ENCODE measurements around the gene DELE1.
"Not testable (repeated sequence)": the region's sequence is repeated elsewhere in the genome, so short reads cannot be mapped to it uniquely, and the experiment has no call there.

The DELE1 gene

DNA sequence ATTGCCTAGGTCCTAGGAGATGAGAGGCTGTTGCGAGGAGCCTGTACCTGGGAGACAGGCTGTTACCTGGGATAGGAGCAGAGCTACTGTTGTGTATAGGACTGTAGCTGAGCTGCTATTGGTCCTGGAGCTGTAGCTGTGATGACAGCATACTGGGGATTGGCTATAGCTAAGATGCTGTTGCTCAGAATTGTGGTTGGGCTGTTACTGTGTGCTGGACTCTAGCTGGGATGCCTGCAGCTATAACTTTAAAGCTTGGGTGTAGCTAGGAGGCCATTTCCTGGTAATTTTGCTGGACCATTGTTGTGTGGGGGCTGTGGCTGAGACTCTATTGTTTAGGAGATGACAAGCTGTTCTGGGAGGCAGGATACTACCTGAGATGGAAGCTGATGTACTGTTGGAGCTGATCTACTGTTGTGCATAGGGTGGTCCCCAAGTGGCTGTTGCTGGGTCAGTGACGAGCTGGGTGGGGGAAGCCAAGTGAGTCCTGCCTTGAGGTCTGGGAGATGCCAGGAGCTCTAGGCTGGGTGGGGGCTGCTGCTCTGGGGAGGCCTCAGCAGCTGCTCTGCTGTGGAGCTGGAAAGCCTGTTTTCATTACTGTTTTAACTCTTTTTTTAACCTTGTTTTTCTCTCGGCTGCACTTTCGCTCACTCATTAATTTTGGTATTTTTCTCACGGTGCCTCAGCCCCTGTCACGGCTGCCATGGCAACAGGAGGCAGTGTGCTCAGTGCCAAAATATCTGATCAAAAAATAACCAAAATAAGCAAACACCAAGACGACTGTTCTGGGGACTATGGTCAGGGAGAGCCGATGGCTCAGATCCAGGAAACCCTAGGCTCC lies 42.5 kb upstream of the DELE1 start:
- DNase-seq (ENCODE audit: low read depth), result peak; percentile 38
- TF ChIP-seq CTCF (IDR thresholded peaks at IDR 0.05; ENCODE audit: insufficient read depth, low read depth, low read length, missing control alignments), result no peak
- H3K4me3 ChIP-seq (ENCODE audit: low read length), result no peak overlapping the region

DNA sequence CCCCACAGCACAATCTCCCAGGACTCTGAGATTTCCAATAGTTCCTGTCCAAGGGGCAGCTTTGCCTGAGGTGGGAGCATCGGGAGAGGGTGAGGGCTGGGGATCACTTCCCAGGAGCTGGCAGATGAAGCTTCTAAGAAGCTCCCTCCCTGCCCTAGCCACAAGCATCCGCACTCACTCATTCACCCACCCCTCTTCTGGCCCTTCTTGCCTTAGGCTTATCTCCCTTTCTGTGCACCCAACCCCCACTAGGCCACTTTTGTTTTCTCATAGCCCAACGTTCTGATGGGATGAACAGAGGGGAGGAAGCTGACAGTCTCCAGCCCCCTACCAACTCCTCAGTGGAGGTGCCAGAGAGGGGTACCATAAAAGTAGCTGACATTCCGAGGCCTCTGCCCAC lies 41.8 kb upstream of the DELE1 start:
- H3K4me3 ChIP-seq (ENCODE audit: low read length), result no peak overlapping the region
- TF ChIP-seq CTCF (IDR thresholded peaks at IDR 0.05; ENCODE audit: insufficient read depth, low read depth, low read length, missing control alignments), result no peak
- DNase-seq (ENCODE audit: low read depth), result no peak

DNA sequence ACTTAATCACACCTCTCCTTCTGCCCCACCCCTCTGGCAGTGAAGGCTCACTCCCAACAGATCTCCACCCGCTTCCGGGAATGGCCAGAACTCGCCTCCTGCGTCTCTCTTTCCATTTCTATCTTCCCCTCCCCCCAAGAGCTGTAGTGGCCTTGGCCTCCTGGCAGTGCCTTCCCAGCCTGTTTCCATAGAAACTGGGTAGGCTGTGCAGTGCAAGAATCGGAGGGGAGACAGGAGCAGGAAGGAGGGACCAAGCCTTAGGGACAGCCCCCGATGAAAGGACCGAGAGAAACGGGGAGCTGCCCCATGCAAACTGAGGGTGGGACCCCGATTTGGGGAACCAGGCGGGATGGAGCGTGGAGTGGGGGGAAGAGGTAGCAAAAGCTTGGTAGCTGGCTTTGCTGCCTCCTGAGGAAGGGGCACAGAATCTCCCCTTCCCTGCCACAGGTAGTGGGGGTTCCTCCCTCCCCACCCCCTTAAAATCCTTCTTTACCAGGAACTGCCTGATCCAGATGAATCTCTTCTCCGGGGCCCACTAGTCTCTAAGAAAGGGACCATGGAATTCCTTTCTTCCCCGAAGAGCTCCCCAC lies 41.0 kb upstream of the DELE1 start:
- no peak for DNase-seq (ENCODE audit: low read depth)
- H3K4me3 ChIP-seq (ENCODE audit: low read length), result no peak overlapping the region
- TF ChIP-seq CTCF (IDR thresholded peaks at IDR 0.05; ENCODE audit: insufficient read depth, low read depth, low read length, missing control alignments), result no peak

DNA sequence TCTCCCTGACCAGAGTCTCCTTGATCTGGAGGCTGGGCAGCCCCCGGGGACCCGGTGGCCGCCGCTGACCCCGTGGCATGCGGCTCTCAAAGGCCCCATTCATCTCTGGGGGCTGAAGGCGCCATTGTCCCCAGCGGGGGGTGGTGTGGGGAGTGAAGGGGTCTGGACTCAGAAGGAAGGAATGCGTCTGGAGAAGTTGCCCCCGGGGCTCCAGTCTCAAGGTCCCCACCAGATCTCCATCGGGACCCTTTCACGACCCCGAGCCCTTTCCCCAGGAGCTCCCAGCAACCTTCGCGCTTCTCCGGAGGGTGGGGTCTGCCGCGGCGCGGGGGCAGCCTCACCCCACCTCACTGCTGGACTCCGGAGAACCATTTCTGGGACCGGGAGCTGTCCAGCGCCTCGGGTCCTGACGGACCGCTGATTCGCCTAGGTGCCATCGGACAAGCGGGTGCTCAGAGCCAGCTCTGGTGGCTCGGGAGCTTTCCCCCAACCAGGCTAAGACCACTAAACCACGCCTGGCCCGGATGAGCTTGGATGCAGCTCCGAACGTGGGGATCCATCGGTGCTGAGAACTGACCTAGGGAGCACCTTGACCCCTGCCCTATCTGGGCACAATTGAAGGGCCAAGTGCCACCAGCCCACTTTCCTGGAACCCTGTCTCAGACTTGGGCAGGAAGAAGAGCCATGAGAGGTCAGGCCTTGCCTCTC lies 40.3 kb upstream of the DELE1 start:
- no peak overlapping the region for H3K4me3 ChIP-seq (ENCODE audit: low read length)
- DNase-seq (ENCODE audit: low read depth), result peak; percentile 48
- no peak for TF ChIP-seq CTCF (IDR thresholded peaks at IDR 0.05; ENCODE audit: insufficient read depth, low read depth, low read length, missing control alignments)

DNA sequence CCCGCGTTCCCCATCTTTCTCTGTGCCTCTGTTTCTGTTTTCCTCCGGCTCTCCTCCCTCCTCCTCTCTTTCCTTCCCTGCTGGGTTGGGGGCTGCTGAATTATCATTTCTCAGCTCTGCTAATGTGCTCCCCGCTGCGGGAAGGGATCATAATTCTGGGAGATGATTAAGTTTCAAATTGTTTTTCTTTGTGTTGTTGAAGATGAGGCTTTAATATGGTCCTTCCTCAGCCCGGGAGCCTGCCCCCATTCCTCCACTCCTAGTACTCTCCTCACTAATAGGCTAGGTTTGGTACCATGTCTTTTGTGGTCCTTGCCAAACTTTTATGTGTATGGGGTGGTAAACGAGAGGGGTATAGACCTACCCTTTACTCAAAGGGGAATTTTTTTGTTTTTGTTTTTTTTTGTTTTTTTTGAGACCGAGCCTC lies 39.8 kb upstream of the DELE1 start:
- no peak for DNase-seq (ENCODE audit: low read depth)
- no peak overlapping the region for H3K4me3 ChIP-seq (ENCODE audit: low read length)
- no peak for TF ChIP-seq CTCF (IDR thresholded peaks at IDR 0.05; ENCODE audit: insufficient read depth, low read depth, low read length, missing control alignments)

DNA sequence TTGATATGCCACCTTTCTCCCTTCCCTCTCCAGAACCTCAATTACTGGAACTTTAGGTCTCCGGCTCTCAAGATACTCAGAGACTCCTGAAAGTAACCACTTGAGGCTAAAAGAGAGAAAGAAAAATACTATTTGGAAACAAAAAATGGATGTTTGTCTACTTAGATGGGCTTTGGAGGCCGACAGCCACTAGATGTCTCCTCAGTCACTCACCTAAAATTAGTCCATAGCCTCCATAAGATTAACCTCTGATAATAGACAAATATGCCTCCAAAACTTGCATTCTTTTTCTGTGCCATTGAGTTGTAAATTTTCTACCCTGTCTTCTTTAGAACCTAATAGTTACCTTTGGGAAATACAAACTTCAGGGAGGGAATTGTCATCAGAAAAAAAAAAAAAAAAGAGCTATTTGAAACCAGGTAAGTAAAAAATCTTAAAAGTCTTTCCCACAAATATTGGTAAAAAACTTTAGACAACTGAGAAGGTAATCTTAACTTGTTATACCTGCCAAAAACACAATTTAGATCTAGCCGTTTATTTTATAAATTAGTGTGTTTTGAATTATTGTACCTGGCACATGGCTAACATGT lies 34.3 kb upstream of the DELE1 start:
- H3K4me3 ChIP-seq (ENCODE audit: low read length), result no peak overlapping the region
- peak; percentile 63 for TF ChIP-seq CTCF (IDR thresholded peaks at IDR 0.05; ENCODE audit: insufficient read depth, low read depth, low read length, missing control alignments)
- peak; percentile 42 for DNase-seq (ENCODE audit: low read depth)

- DNase-seq (ENCODE audit: low read depth); H3K4me3 ChIP-seq (ENCODE audit: low read length): not testable (repeated sequence)
Measured at GRCh38 chr5:141890429-141890828, 33.2 kb upstream of the DELE1 start.

Measured in epithelial cell of esophagus (primary cell).